SH-SY5Y (cell line): ENCODE measurements around the gene COL15A1.

Source experiments
- GATA2 ChIP-seq: IDR thresholded peaks from 2 replicates; pipeline ENCODE4 v1.6.1; 2011; ENCODE audit warnings: mild to moderate bottlenecking, low read depth, low read length
- GATA3 ChIP-seq: IDR thresholded peaks from 2 replicates; pipeline ENCODE4 v1.6.1; 2011; ENCODE audit warnings: low read depth, mild to moderate bottlenecking, low read length, moderate library complexity

- TF ChIP-seq GATA2 (no peak), GATA3 (no peak)
Measured at GRCh38 chr9:98992107-98992884, 48.6 kb downstream of the COL15A1 start.
